ENCODE measurements around the gene NRN1L.

DNA sequence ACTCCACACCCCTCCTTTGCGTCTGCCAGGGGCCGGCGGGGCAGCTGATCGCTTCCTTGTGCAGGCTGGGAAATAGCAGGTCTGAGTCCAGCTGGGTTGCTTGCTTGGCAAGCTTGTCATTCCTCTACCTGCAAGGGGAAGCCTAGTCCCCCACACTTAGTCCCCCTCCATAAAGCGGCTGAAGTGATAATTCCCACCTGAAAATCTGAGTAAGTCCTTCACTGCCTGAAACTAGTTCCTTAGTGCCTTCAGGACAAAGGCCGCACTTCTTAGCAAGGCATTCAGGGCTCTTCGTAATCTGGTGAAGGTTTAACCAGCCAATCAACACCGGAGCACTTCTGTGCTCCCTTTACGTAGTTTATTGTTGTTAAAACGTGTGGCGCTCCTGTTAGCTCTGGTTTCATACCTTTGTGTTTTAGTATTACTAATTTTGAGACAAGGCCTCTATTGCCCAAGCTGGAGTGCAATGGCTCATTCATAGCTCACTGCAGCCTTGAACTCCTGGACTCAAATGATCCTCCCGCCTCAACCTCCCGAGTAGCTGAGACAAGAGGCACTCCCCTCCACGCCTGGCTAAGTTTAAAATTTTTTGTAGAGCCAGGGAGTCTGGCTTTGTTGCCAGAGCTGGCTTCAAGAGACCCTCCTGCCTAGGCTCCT is 9.2 kb downstream of the NRN1L start:
- TF ChIP-seq, protein P1, sequence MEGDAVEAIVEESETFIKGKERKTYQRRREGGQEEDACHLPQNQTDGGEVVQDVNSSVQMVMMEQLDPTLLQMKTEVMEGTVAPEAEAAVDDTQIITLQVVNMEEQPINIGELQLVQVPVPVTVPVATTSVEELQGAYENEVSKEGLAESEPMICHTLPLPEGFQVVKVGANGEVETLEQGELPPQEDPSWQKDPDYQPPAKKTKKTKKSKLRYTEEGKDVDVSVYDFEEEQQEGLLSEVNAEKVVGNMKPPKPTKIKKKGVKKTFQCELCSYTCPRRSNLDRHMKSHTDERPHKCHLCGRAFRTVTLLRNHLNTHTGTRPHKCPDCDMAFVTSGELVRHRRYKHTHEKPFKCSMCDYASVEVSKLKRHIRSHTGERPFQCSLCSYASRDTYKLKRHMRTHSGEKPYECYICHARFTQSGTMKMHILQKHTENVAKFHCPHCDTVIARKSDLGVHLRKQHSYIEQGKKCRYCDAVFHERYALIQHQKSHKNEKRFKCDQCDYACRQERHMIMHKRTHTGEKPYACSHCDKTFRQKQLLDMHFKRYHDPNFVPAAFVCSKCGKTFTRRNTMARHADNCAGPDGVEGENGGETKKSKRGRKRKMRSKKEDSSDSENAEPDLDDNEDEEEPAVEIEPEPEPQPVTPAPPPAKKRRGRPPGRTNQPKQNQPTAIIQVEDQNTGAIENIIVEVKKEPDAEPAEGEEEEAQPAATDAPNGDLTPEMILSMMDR (conservative IDR thresholded peaks at IDR 0.05; ENCODE audit: low read depth, low read length), result no peak
- TF ChIP-seq EZH2phosphoT487 (IDR thresholded peaks at IDR 0.05; ENCODE audit: borderline replicate concordance, low read length), result no peak
